WTC11 (cell line): ENCODE data around the gene MRPS23.

Experiments used
- CBFB ChIP-seq: sonication (generic); formaldehyde crosslinking; IDR thresholded peaks from 2 replicates; pipeline ENCODE4 v1.8.1; 2022; ENCODE audit warnings: mild to moderate bottlenecking, low read depth, missing genetic modification reagents
- FOXJ3 ChIP-seq: sonication (generic); formaldehyde crosslinking; IDR thresholded peaks from 2 replicates; pipeline ENCODE4 v1.9.0; 2021; ENCODE audit warnings: missing genetic modification reagents, mild to moderate bottlenecking, borderline replicate concordance
- GRHL2 ChIP-seq: fragments of 250-450 bp; sonication (Bioruptor Pico); IDR thresholded peaks from 2 replicates; pipeline ENCODE4 v1.8.0; 2022; ENCODE audit warnings: mild to moderate bottlenecking, moderate library complexity; ENCODE audit not compliant: insufficient replicate concordance, severe bottlenecking
- JUN ChIP-seq: sonication (generic); formaldehyde crosslinking; IDR thresholded peaks from 2 replicates; pipeline ENCODE4 v1.8.0; 2023; ENCODE audit warnings: mild to moderate bottlenecking, missing genetic modification reagents
- MYBL2 ChIP-seq: sonication (generic); formaldehyde crosslinking; IDR thresholded peaks from 2 replicates; pipeline ENCODE4 v1.8.1; 2023; ENCODE audit warnings: mild to moderate bottlenecking, moderate library complexity, missing genetic modification reagents
- NFYB ChIP-seq: sonication (generic); formaldehyde crosslinking; conservative IDR thresholded peaks from 2 replicates; pipeline ENCODE4 v1.8.0; 2022; ENCODE audit warnings: low read depth, missing genetic modification reagents
- SP1 ChIP-seq: sonication (generic); formaldehyde crosslinking; conservative IDR thresholded peaks from 2 replicates; pipeline ENCODE4 v1.8.1; 2022; ENCODE audit warnings: missing genetic modification reagents
- USF1 ChIP-seq: sonication (generic); formaldehyde crosslinking; IDR thresholded peaks from 2 replicates; pipeline ENCODE4 v1.8.0; 2022; ENCODE audit warnings: mild to moderate bottlenecking, missing genetic modification reagents
- ZNF232 ChIP-seq: sonication (generic); formaldehyde crosslinking; IDR thresholded peaks from 2 replicates; pipeline ENCODE4 v1.8.0; 2022; ENCODE audit warnings: mild to moderate bottlenecking, missing genetic modification reagents
- TF ChIP-seq, protein P1 (sequence below): sonication (generic); formaldehyde crosslinking; IDR thresholded peaks from 2 replicates; pipeline ENCODE4 v1.8.1; 2022; ENCODE audit warnings: mild to moderate bottlenecking, moderate library complexity, missing genetic modification reagents
- TF ChIP-seq, protein P2 (sequence below): sonication (generic); formaldehyde crosslinking; IDR thresholded peaks from 2 replicates; pipeline ENCODE4 v1.8.1; 2023; ENCODE audit warnings: mild to moderate bottlenecking, missing genetic modification reagents
- TF ChIP-seq, protein P3 (sequence below): fragments of 200-600 bp; IDR thresholded peaks from 2 replicates; pipeline ENCODE4 v1.8.0; 2022; ENCODE audit warnings: antibody characterized with exemption
- TF ChIP-seq, protein P4 (sequence below): sonication (generic); formaldehyde crosslinking; IDR thresholded peaks from 2 replicates; pipeline ENCODE4 v1.8.1; 2022; ENCODE audit warnings: mild to moderate bottlenecking, missing genetic modification reagents, moderate library complexity, borderline replicate concordance
- TF ChIP-seq, protein P5 (sequence below): fragments of 250-450 bp; sonication (Bioruptor Pico); IDR thresholded peaks from 2 replicates; pipeline ENCODE4 v1.9.0; 2021; ENCODE audit warnings: mild to moderate bottlenecking

DNA sequence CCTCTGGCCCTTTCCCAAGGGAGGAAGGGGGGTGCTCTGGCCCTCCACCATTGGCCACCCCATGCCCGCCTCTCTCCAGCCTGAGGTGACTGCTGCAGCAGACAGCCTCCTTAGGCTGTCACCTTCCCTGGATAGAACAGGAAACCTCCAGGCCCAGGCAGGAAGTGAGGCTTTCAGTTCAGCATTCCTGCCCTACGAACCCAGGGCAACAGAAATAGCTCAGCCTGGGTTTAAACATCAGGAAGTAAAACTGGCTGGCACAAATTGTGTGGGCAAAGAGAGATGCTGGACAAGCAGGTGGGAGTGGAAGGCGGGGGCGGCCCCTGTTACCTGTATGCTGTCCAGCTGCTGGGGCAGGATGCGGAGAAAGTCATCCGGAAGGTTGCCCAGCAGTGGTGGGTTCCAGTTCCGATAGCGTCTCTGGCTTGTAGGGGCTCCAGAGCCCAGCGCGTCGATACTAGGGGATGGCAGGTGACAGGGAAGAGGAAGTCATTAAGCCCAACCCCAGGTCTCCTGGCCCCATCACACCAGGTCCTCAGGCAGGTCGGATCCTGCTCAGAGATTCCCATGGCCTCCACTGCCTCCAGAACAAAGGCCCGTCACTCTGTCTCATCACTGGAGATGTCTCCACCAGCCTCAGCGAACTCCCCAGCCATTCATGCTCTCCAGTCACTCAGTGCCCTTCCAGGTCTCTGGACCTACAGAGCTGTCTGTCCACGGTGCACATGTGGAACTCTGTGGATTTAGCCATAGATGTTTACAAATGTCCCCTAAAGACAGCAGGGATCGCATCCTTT lies 23.6 kb upstream of the MRPS23 start:
- TF ChIP-seq NFYB (CRISPR knock-in tag), result no peak
- TF ChIP-seq, protein P1, sequence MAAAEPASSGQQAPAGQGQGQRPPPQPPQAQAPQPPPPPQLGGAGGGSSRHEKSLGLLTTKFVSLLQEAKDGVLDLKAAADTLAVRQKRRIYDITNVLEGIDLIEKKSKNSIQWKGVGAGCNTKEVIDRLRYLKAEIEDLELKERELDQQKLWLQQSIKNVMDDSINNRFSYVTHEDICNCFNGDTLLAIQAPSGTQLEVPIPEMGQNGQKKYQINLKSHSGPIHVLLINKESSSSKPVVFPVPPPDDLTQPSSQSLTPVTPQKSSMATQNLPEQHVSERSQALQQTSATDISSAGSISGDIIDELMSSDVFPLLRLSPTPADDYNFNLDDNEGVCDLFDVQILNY (CRISPR knock-in tag), result no peak
- TF ChIP-seq, protein P2, sequence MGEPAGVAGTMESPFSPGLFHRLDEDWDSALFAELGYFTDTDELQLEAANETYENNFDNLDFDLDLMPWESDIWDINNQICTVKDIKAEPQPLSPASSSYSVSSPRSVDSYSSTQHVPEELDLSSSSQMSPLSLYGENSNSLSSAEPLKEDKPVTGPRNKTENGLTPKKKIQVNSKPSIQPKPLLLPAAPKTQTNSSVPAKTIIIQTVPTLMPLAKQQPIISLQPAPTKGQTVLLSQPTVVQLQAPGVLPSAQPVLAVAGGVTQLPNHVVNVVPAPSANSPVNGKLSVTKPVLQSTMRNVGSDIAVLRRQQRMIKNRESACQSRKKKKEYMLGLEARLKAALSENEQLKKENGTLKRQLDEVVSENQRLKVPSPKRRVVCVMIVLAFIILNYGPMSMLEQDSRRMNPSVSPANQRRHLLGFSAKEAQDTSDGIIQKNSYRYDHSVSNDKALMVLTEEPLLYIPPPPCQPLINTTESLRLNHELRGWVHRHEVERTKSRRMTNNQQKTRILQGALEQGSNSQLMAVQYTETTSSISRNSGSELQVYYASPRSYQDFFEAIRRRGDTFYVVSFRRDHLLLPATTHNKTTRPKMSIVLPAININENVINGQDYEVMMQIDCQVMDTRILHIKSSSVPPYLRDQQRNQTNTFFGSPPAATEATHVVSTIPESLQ (CRISPR knock-in tag), result no peak
- no peak for TF ChIP-seq FOXJ3
- TF ChIP-seq, protein P3, sequence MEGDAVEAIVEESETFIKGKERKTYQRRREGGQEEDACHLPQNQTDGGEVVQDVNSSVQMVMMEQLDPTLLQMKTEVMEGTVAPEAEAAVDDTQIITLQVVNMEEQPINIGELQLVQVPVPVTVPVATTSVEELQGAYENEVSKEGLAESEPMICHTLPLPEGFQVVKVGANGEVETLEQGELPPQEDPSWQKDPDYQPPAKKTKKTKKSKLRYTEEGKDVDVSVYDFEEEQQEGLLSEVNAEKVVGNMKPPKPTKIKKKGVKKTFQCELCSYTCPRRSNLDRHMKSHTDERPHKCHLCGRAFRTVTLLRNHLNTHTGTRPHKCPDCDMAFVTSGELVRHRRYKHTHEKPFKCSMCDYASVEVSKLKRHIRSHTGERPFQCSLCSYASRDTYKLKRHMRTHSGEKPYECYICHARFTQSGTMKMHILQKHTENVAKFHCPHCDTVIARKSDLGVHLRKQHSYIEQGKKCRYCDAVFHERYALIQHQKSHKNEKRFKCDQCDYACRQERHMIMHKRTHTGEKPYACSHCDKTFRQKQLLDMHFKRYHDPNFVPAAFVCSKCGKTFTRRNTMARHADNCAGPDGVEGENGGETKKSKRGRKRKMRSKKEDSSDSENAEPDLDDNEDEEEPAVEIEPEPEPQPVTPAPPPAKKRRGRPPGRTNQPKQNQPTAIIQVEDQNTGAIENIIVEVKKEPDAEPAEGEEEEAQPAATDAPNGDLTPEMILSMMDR, result no peak
- no peak for TF ChIP-seq ZNF232 (CRISPR knock-in tag)
- no peak for TF ChIP-seq GRHL2 (CRISPR knock-in tag)
- no peak for TF ChIP-seq SP1
- TF ChIP-seq, protein P4, sequence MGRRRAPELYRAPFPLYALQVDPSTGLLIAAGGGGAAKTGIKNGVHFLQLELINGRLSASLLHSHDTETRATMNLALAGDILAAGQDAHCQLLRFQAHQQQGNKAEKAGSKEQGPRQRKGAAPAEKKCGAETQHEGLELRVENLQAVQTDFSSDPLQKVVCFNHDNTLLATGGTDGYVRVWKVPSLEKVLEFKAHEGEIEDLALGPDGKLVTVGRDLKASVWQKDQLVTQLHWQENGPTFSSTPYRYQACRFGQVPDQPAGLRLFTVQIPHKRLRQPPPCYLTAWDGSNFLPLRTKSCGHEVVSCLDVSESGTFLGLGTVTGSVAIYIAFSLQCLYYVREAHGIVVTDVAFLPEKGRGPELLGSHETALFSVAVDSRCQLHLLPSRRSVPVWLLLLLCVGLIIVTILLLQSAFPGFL (CRISPR knock-in tag), result no peak
- TF ChIP-seq USF1 (CRISPR knock-in tag), result no peak
- TF ChIP-seq CBFB (CRISPR knock-in tag), result no peak
- no peak for TF ChIP-seq MYBL2 (CRISPR knock-in tag)
- no peak for TF ChIP-seq JUN (CRISPR knock-in tag)
- TF ChIP-seq, protein P5, sequence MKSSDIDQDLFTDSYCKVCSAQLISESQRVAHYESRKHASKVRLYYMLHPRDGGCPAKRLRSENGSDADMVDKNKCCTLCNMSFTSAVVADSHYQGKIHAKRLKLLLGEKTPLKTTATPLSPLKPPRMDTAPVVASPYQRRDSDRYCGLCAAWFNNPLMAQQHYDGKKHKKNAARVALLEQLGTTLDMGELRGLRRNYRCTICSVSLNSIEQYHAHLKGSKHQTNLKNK, result no peak
